Panc1 (cell line): ENCODE data around the gene ZNF629. TPM values are rescaled to one million over a fixed set of nuclear protein-coding genes. Genes with fewer than 3 reads are reported as not detected.

Experiments used
- ATAC-seq: fragments of 200-7000 bp; cut with Tn5 transposase; 2 replicates; pipeline ENCODE4 v1.9.1; 2020; ENCODE audit warnings: mild to moderate bottlenecking, moderate library complexity
- BruUV-seq: library from RNA; stranded (reverse); fragments of 400-500 nt; replicated peaks from 2 replicates; lab custom pipeline; 2021; lab: Mats Ljungman, UMichigan
- CTCF ChIA-PET: fragments of 300-600 bp; sonication (Branson Sonifier 250); formaldehyde crosslinking; loops from one replicate; lab custom pipeline; 2022; ENCODE audit warnings: antibody characterized with exemption; lab: Charles Lee
- POLR2A ChIA-PET: fragments of 300-600 bp; sonication (Branson Sonifier 250); formaldehyde crosslinking; loops from one replicate; lab custom pipeline; 2022; ENCODE audit warnings: antibody characterized with exemption; lab: Charles Lee
- DNase-seq: peaks from one replicate; pipeline ENCODE4 v3.0.0-alpha.2; 2010; ENCODE audit warnings: low read depth, low spot score
- H3K27ac ChIP-seq: 2 replicates; pipeline ENCODE4 v1.5.1; 2011; ENCODE audit warnings: mild to moderate bottlenecking, low read length, inconsistent platforms
- H3K27me3 ChIP-seq: fragments of 200-500 bp; sonication (Bioruptor generic); 2 replicates; pipeline ENCODE4 v1.6.0; 2014; ENCODE audit warnings: low read length, inconsistent platforms; ENCODE audit not compliant: control insufficient read depth, insufficient read depth
- H3K36me3 ChIP-seq: fragments of 200-500 bp; sonication (Bioruptor generic); 2 replicates; pipeline ENCODE4 v1.5.1; 2014; ENCODE audit warnings: inconsistent platforms, mild to moderate bottlenecking, low read length, moderate library complexity; ENCODE audit not compliant: control insufficient read depth, insufficient read depth
- H3K4me1 ChIP-seq: 2 replicates; pipeline ENCODE4 v1.5.1; 2011; ENCODE audit warnings: inconsistent platforms, mild to moderate bottlenecking, low read length, moderate library complexity; ENCODE audit not compliant: control insufficient read depth, insufficient read depth
- H3K4me3 ChIP-seq, 2 experiments: 2 replicates each; pipeline ENCODE4 v1.5.1; 2011 to 2012; ENCODE audit warnings: low read depth in 2 of 2, low read length in 2 of 2, mild to moderate bottlenecking in 2 of 2, inconsistent platforms in 1 of 2, moderate library complexity in 1 of 2
- H3K9me3 ChIP-seq: fragments of 200-500 bp; sonication (Bioruptor generic); 2 replicates; pipeline ENCODE4 v1.5.1; 2014; ENCODE audit warnings: low read depth, mild to moderate bottlenecking, inconsistent platforms, low read length, moderate library complexity; ENCODE audit not compliant: control insufficient read depth, insufficient read depth
- CTCF ChIP-seq: fragments of 450-650 bp; IDR thresholded peaks from 2 replicates; pipeline ENCODE4 v1.5.1; 2017; ENCODE audit warnings: mild to moderate bottlenecking
- POLR2AphosphoS5 ChIP-seq: IDR thresholded peaks from 2 replicates; pipeline ENCODE4 v1.6.1; 2012; ENCODE audit warnings: mild to moderate bottlenecking, low read depth, low read length, moderate library complexity
- REST ChIP-seq, 2 experiments: IDR thresholded peaks; 2 replicates each; pipeline ENCODE4 v1.6.1; 2011 to 2012; ENCODE audit warnings: low read depth in 2 of 2, control low read depth in 1 of 2, low read length in 1 of 2, mild to moderate bottlenecking in 1 of 2, moderate library complexity in 1 of 2; ENCODE audit not compliant: insufficient read depth in 1 of 2
- SIN3A ChIP-seq: IDR thresholded peaks from 2 replicates; pipeline ENCODE4 v1.6.1; 2012; ENCODE audit warnings: low read depth, mild to moderate bottlenecking, low read length, moderate library complexity, borderline replicate concordance; ENCODE audit not compliant: insufficient read depth
- TCF7L2 ChIP-seq: IDR thresholded peaks from 2 replicates; pipeline ENCODE4 v1.6.1; 2011; ENCODE audit warnings: mild to moderate bottlenecking, low read depth, low read length, inconsistent platforms
- in situ Hi-C: cut with HindIII; loops from 2 replicates; pipeline ENCODE4 v1.10.0; 2016; ENCODE audit warnings: low sequenced_read_pairs, low pct_unique_long_range_greater_than_20kb
- intact Hi-C: fragments of 100-400 bp; cut with micrococcal nuclease; formaldehyde crosslinking; loops from one replicate; pipeline ENCODE4 v1.10.0; 2022; ENCODE audit not compliant: unreplicated experiment
- total RNA-seq: library from RNA; stranded (reverse); gene quantifications from one replicate; pipeline ENCODE4 v1.2.1, GENCODE V29; 2021; ENCODE audit not compliant: unreplicated experiment

ZNF629 gene
- total RNA-seq, 1 experiment from 2014 or later: 19.2 TPM

GRCh38 chr16:30741461-30741914, 45.5 kb downstream of the ZNF629 start:
- Histone ChIP-seq H3K27ac (peak overlapping the region; percentile 63; the same call in 1 of the 2 replicates), H3K27me3 (no peaks in the 10 kb centered on the region), H3K4me3 (no peak overlapping the region), H3K9me3 (no peaks in the 10 kb centered on the region), H3K36me3 (peaks cover 9% of the 10 kb centered on the region), H3K4me1 (peaks cover 19% of the 10 kb centered on the region)
- no TSS peak for BruUV-seq
- ChIA-PET CTCF (no interaction called here), POLR2A (no interaction called here)
- DNase-seq: peak; percentile 67
- TF ChIP-seq POLR2AphosphoS5 (no peak), REST (IDR thresholded peaks at IDR 0.05; ENCODE audit: insufficient read depth in 1 of 2, low read depth in 2 of 2, low read length in 1 of 2) (no peak), CTCF (no peak), SIN3A (no peak), TCF7L2 (no peak)
- intact Hi-C loops (no loop called here), in situ Hi-C loops (no loop called here)
- peak; percentile 79 for ATAC-seq

GRCh38 chr16:30740364-30741251, 46.4 kb downstream of the ZNF629 start:
- DNase-seq: no peak
- intact Hi-C loops (no loop called here), in situ Hi-C loops (no loop called here)
- peak; percentile 53 for ATAC-seq
- Histone ChIP-seq H3K27ac (peak overlapping the region; percentile 69), H3K4me3 (no peak overlapping the region), H3K27me3 (no peaks in the 10 kb centered on the region), H3K4me1 (peaks cover 19% of the 10 kb centered on the region), H3K36me3 (peaks cover 14% of the 10 kb centered on the region), H3K9me3 (no peaks in the 10 kb centered on the region)
- TF ChIP-seq POLR2AphosphoS5 (peak; percentile 9; the same call in 1 of the 2 replicates), REST (IDR thresholded peaks at IDR 0.05; ENCODE audit: insufficient read depth in 1 of 2, low read depth in 2 of 2, low read length in 1 of 2) (no peak), SIN3A (no peak)
- CTCF ChIA-PET: no interaction called here
- no TSS peak for BruUV-seq
- POLR2A ChIA-PET: no interaction called here
